Osteoblast (primary cell): ENCODE measurements around the gene FKBP10. TPM values are rescaled to one million over a fixed set of nuclear protein-coding genes. Genes with fewer than 3 reads are reported as not detected.

Experiments used
- DNase-seq: peaks from one replicate; pipeline ENCODE4 v3.0.0; 2011; ENCODE audit warnings: low spot score, mixed read lengths; ENCODE audit not compliant: insufficient read length; ENCODE audit errors: missing footprints
- H2AFZ ChIP-seq: 2 replicates; pipeline ENCODE4 v1.6.0; 2011; ENCODE audit warnings: mild to moderate bottlenecking, low read length
- H3K27ac ChIP-seq: 2 replicates; pipeline ENCODE4 v1.5.1; 2011; ENCODE audit warnings: mild to moderate bottlenecking, low read depth, low read length, moderate library complexity
- H3K27me3 ChIP-seq: 2 replicates; pipeline ENCODE4 v1.6.0; 2012; ENCODE audit warnings: mild to moderate bottlenecking, control low read depth, inconsistent platforms, low read length, moderate library complexity; ENCODE audit not compliant: insufficient read depth
- H3K36me3 ChIP-seq: 2 replicates; pipeline ENCODE4 v1.5.1; 2011; ENCODE audit warnings: mild to moderate bottlenecking, low read length, control low read depth, moderate library complexity; ENCODE audit not compliant: insufficient read depth
- H3K4me1 ChIP-seq: 2 replicates; pipeline ENCODE4 v1.5.1; 2011; ENCODE audit warnings: mild to moderate bottlenecking, low read length, control low read depth, moderate library complexity; ENCODE audit not compliant: insufficient read depth
- H3K4me2 ChIP-seq: 2 replicates; pipeline ENCODE4 v1.6.0; 2011; ENCODE audit warnings: mild to moderate bottlenecking, low read length; ENCODE audit not compliant: insufficient read depth
- H3K4me3 ChIP-seq: fragments of 200-600 bp; sonication (generic); 3 replicates; pipeline ENCODE4 v1.5.1; 2012; ENCODE audit warnings: mild to moderate bottlenecking, low read length, inconsistent platforms; ENCODE audit not compliant: insufficient read depth
- H3K79me2 ChIP-seq: 2 replicates; pipeline ENCODE4 v1.6.0; 2012; ENCODE audit warnings: mild to moderate bottlenecking, low read length, control low read depth, inconsistent platforms; ENCODE audit not compliant: insufficient read depth
- H3K9me3 ChIP-seq: 2 replicates; pipeline ENCODE4 v1.5.1; 2011; ENCODE audit warnings: low read depth, low read length, control low read depth
- H4K20me1 ChIP-seq: 2 replicates; pipeline ENCODE4 v1.6.0; 2012; ENCODE audit warnings: mild to moderate bottlenecking, low read length, control low read depth; ENCODE audit not compliant: insufficient read depth
- CTCF ChIP-seq: IDR thresholded peaks from 2 replicates; pipeline ENCODE4 v1.5.1; 2011; ENCODE audit warnings: mild to moderate bottlenecking, low read depth, low read length, moderate library complexity; ENCODE audit errors: extremely low read depth
- total RNA-seq: library from RNA; depleted of rRNA; stranded (reverse); fragments of >200 nt; gene quantifications from 2 replicates; pipeline ENCODE4 v1.2.3, GENCODE V29; 2012

The FKBP10 gene
- total RNA-seq, 1 donor = 396 TPM

GRCh38 chr17:41835214-41835799 lies 22.5 kb downstream of the FKBP10 start:
- H3K27ac ChIP-seq = peak overlapping the region; percentile 45
- H3K36me3 ChIP-seq = peaks cover 25% of the 10 kb centered on the region
- H3K4me1 ChIP-seq = peaks cover 11% of the 10 kb centered on the region
- H3K79me2 ChIP-seq = peaks cover 7% of the 10 kb centered on the region
- DNase-seq = no peak
- peak overlapping the region; percentile 90 for H3K4me3 ChIP-seq
- no peaks in the 10 kb centered on the region for H4K20me1 ChIP-seq
- no peaks in the 10 kb centered on the region for H3K9me3 ChIP-seq
- peak overlapping the region; percentile 65 for H2AFZ ChIP-seq
- H3K27me3 ChIP-seq = no peaks in the 10 kb centered on the region
- TF ChIP-seq CTCF = no peak
- H3K4me2 ChIP-seq = peak overlapping the region; percentile 79

GRCh38 chr17:41835800-41836549 lies 23.2 kb downstream of the FKBP10 start, which contains the start of gene NT5C3B:
TSS of gene NT5C3B (minus strand) at chr17:41836232. CDS start at chr17:41836193, 39 bp downstream.
- Histone ChIP-seq H3K79me2 (peaks cover 7% of the 10 kb centered on the region), H2AFZ (peak within 1 kb of the TSS; percentile 73), H3K4me3 (peak within 1 kb of the TSS; percentile 90), H3K27me3 (no peaks in the 10 kb centered on the region), H3K4me2 (peak within 1 kb of the TSS; percentile 79), H3K4me1 (peaks cover 11% of the 10 kb centered on the region), H3K27ac (peak within 1 kb of the TSS; percentile 45), H3K9me3 (no peaks in the 10 kb centered on the region), H4K20me1 (no peaks in the 10 kb centered on the region), H3K36me3 (peaks cover 19% of the 10 kb centered on the region)
- DNase-seq = peak; percentile 97
- no peak for TF ChIP-seq CTCF

- peak overlapping the region; percentile 90 for H3K4me3 ChIP-seq
- TF ChIP-seq CTCF = no peak
- H3K4me1 ChIP-seq = peaks cover 11% of the 10 kb centered on the region
- peaks cover 14% of the 10 kb centered on the region for H3K36me3 ChIP-seq
- H2AFZ ChIP-seq = peak overlapping the region; percentile 73
- H3K27ac ChIP-seq = no peak overlapping the region
- H3K27me3 ChIP-seq = no peaks in the 10 kb centered on the region
- peak overlapping the region; percentile 79 for H3K4me2 ChIP-seq
- peaks cover 7% of the 10 kb centered on the region for H3K79me2 ChIP-seq
- H4K20me1 ChIP-seq = no peaks in the 10 kb centered on the region
- no peaks in the 10 kb centered on the region for H3K9me3 ChIP-seq
- DNase-seq = no peak
Measured at GRCh38 chr17:41836550-41837196, 23.9 kb downstream of the FKBP10 start.
